22Rv1 (cell line): ENCODE results near the gene AGAP3.

ENCODE experiments used
- H3K27ac ChIP-seq: fragments of 450-650 bp; 2 replicates; pipeline ENCODE4 v1.5.1; 2017
- CTCF ChIP-seq: fragments of 450-650 bp; IDR thresholded peaks from 2 replicates; pipeline ENCODE4 v1.5.1; 2017; ENCODE audit warnings: mild to moderate bottlenecking
- ZFX ChIP-seq: fragments of 450-650 bp; IDR thresholded peaks from 2 replicates; pipeline ENCODE4 v1.6.1; 2017; ENCODE audit warnings: antibody characterized with exemption, borderline replicate concordance

Gene AGAP3

DNA sequence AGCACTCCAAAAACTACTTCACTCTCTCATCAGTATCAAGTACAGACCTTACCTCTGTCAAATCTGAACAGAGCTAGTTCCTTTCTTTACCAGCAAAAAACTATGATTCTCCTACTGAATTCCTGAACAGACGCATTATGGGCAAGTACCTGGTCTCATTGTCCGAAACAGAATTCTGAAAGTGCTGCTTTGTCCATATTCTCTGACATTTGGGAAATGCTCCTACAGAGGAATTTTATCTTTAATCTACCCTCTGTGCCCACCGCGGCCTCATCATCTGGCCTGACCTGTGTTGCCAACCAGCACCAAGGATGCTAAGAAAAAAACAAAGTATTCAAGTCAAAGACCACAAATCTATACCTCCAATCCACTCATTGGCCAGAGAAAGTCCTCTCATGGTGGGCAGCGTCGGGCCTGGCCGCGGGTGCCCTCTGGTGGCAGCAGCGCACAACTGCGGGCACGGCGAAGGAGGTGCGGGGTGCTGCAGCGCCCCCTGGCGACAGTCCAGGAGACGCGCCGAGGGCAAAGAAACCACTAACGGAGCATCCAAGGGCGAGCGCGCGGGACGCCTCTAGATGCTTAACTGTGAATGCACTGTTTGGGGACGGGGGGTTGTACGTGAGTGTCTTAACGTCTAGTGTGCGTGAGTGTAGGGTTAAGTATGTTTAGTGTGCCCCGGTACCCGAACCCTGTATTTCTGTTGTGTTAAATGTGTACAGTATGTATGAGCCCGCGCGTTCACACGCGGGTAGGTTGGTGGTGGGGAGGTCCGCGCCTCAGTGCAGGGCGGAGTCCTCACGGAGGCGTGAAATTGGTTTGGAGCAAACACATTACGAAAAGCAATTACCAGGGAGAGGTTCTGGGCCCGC lies 86.2 kb downstream of the AGAP3 start:
- TF ChIP-seq ZFX (no peak), CTCF (peak; percentile 100)
- no peak overlapping the region for H3K27ac ChIP-seq

GRCh38 chr7:151173386-151174245 lies 87.3 kb downstream of the AGAP3 start:
- H3K27ac ChIP-seq: no peak overlapping the region
- TF ChIP-seq CTCF (no peak), ZFX (no peak)

- TF ChIP-seq ZFX: no peak
- no peak for TF ChIP-seq CTCF
- no peak overlapping the region for H3K27ac ChIP-seq
Observed at GRCh38 chr7:151174246-151175046, 88.2 kb downstream of the AGAP3 start.

- TF ChIP-seq ZFX (no peak), CTCF (no peak)
Observed at GRCh38 chr7:151175047-151175792, 88.9 kb downstream of the AGAP3 start.

GRCh38 chr7:151175793-151176311 lies 89.6 kb downstream of the AGAP3 start:
- no peak for TF ChIP-seq ZFX
- TF ChIP-seq CTCF: peak; percentile 69
- H3K27ac ChIP-seq: no peak overlapping the region

More at GRCh38 chr7:151175047-151175792, 88.9 kb downstream of the AGAP3 start:
- H3K27ac ChIP-seq: no peak overlapping the region

- TF ChIP-seq ZFX (no peak), CTCF (no peak)
- no peak overlapping the region for H3K27ac ChIP-seq
Observed at GRCh38 chr7:151176401-151176800, 90.1 kb downstream of the AGAP3 start.
